ENCODE results near the gene GNRHR.
"Not testable (repeated sequence)": the region's sequence is repeated elsewhere in the genome, so short reads cannot be mapped to it uniquely, and the experiment has no call there.

The GNRHR gene

DNA sequence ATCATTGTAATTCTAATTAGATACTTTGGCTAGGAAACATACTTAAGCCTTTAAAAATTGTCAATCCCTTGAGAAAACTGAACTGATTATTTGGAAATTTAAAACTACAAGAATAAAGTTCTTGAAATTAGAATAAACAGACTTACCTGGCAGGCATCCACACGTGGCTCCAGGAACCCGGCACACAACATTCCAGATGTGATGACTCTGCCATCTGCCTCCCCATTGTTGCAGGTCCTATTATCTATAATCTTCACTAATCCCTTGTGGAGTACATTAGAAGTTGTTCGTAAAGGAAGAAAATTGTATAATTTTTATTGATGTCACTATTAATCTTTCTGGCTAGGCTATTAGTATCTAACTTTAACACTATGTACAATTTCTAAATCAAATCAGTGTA is 16.2 kb upstream of the GNRHR start:
- TF ChIP-seq ZFX (IDR thresholded peaks at IDR 0.05) (no peak), CTCF (conservative IDR thresholded peaks at IDR 0.05) (no peak)

GRCh38 chr4:67765928-67766327 is 11.7 kb upstream of the GNRHR start:
- H3K27ac ChIP-seq, result no peak overlapping the region
- no peak for TF ChIP-seq ZFX (IDR thresholded peaks at IDR 0.05)
- no peak for TF ChIP-seq CTCF (conservative IDR thresholded peaks at IDR 0.05)

More for the DNA sequence above, 16.2 kb upstream of the GNRHR start:
- H3K27ac ChIP-seq, result no peak overlapping the region

- H3K27ac ChIP-seq, result no peak overlapping the region
- TF ChIP-seq CTCF (conservative IDR thresholded peaks at IDR 0.05) (no peak), ZFX (IDR thresholded peaks at IDR 0.05) (no peak)
Observed at GRCh38 chr4:67765401-67765800, 11.2 kb upstream of the GNRHR start.

DNA sequence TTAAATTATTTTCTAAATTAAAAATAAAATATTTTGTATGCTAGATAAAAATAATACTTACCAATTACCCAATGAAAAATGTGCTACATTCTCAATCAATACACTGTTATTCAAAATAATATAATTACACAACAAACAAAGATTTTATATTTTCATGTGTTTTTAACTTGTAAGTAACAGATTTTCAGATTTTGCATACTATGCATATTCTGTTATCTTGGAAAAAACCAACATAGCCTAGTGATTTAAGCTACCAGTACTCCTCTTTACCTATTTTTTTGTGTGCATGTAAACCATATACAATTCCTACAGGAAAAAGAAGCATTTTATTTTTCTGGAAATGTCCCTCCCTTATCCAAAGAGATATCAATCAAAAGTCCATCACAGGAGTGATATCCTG is 10.0 kb upstream of the GNRHR start:
- TF ChIP-seq ZFX (IDR thresholded peaks at IDR 0.05), result no peak
- no peak overlapping the region for H3K27ac ChIP-seq

DNA sequence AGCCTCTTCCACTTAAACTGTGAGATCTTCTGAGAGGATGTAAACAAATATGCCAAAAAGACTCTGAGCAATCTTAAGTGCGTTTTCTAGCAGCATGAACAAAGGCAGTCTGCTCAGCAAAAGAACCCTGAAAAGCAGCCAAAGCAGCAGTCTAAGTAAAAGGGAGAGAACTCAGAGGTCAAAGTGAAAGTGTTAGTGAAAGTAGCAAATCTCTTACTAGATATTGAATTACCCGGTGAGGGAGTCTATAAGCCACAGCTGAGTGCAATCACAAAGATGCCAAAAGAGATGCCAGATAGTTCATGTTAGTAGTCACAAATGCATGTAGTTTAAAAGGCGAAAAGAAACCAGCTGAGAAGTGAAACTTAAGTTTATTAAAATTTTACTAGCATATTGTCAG is 7.9 kb upstream of the GNRHR start:
- TF ChIP-seq ZFX (IDR thresholded peaks at IDR 0.05), result no peak
- TF ChIP-seq CTCF (conservative IDR thresholded peaks at IDR 0.05), result no peak

GRCh38 chr4:67756991-67757390 is 2.8 kb upstream of the GNRHR start:
- not testable (repeated sequence) for H3K27ac ChIP-seq

More for the DNA sequence above, 7.9 kb upstream of the GNRHR start:
- H3K27ac ChIP-seq, result no peak overlapping the region

DNA sequence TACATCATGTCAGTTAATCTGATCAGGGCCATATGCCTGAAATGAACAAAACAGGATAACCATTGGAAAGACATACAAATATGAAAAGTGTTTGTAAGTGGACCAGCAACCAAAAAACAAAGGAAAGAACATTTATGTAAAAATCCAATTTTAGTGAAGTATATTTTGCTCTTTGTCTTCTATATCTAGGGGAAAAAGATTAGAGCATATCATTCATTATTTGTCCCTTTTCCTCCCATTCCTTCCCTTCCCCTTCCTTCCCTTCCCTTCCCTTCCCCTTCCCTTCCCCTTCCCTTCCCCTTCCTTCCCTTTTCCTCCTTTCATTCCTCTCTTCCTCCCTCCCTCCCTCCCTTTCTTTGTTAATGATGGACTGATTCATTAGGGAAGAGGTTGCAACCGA is 1.8 kb upstream of the GNRHR start:
- no peak overlapping the region for H3K27ac ChIP-seq
- TF ChIP-seq CTCF (conservative IDR thresholded peaks at IDR 0.05), result no peak
- TF ChIP-seq ZFX (IDR thresholded peaks at IDR 0.05), result no peak

GRCh38 chr4:67751260-67751659 is 2.9 kb downstream of the GNRHR start:
- H3K27ac ChIP-seq, result no peak overlapping the region
- TF ChIP-seq CTCF (conservative IDR thresholded peaks at IDR 0.05) (no peak), ZFX (IDR thresholded peaks at IDR 0.05) (no peak)

DNA sequence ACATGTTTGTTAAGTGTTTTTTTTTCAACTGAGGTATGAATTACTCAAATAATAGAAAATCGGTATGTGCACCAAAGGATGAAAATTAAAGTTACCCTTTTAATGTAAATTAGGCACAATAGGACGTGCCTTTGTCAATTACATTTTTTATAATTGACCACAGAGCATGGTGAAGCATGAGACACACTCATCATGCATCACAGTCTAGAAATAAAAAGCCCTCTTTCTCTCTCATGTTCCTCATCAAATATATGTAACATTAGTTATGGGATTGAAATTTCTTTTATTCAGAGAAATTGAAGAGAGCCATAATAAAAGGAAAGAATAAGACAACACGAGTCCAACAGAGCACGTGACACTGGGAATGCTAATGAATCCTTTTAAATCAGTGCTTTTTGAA is 3.5 kb downstream of the GNRHR start:
- TF ChIP-seq CTCF (conservative IDR thresholded peaks at IDR 0.05) (no peak), ZFX (IDR thresholded peaks at IDR 0.05) (no peak)
- H3K27ac ChIP-seq, result no peak overlapping the region

Data from C4-2B (cell line).